ENCODE measurements around the gene CHSY1.

DNA sequence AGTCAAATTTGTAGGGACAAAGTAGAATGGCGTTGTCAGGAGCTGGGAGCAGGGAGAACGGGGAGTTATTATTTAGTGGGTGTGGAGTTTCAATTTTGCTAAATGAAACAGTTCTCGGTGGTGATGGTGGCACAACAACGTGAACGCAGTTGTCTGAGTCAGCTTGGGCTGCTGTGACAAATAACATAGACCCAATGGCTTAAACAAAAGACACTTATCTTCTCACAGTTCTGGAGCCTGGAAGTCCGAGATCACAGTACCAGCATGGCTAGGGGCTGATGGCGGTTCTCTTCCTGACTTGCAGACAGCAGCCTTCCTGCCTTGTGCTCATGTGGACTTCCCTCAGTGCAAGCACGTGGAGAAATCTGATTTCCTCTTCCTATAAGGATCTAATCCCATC is 90.2 kb downstream of the CHSY1 start:
- TF ChIP-seq, protein P1, sequence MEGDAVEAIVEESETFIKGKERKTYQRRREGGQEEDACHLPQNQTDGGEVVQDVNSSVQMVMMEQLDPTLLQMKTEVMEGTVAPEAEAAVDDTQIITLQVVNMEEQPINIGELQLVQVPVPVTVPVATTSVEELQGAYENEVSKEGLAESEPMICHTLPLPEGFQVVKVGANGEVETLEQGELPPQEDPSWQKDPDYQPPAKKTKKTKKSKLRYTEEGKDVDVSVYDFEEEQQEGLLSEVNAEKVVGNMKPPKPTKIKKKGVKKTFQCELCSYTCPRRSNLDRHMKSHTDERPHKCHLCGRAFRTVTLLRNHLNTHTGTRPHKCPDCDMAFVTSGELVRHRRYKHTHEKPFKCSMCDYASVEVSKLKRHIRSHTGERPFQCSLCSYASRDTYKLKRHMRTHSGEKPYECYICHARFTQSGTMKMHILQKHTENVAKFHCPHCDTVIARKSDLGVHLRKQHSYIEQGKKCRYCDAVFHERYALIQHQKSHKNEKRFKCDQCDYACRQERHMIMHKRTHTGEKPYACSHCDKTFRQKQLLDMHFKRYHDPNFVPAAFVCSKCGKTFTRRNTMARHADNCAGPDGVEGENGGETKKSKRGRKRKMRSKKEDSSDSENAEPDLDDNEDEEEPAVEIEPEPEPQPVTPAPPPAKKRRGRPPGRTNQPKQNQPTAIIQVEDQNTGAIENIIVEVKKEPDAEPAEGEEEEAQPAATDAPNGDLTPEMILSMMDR (IDR thresholded peaks at IDR 0.05), result no peak
- TF ChIP-seq POLR2A (IDR thresholded peaks at IDR 0.05), result no peak

All from uterus (tissue), 2 donors.